LoVo (cell line): ENCODE results near the gene RPL37A.

Source experiments
- DNase-seq: peaks from one replicate; pipeline ENCODE4 v3.0.0-alpha.2; 2016; ENCODE audit warnings: low spot score

Gene RPL37A

GRCh38 chr2:216490061-216490460 lies 8.6 kb upstream of the RPL37A start:
- DNase-seq, result no peak

DNA sequence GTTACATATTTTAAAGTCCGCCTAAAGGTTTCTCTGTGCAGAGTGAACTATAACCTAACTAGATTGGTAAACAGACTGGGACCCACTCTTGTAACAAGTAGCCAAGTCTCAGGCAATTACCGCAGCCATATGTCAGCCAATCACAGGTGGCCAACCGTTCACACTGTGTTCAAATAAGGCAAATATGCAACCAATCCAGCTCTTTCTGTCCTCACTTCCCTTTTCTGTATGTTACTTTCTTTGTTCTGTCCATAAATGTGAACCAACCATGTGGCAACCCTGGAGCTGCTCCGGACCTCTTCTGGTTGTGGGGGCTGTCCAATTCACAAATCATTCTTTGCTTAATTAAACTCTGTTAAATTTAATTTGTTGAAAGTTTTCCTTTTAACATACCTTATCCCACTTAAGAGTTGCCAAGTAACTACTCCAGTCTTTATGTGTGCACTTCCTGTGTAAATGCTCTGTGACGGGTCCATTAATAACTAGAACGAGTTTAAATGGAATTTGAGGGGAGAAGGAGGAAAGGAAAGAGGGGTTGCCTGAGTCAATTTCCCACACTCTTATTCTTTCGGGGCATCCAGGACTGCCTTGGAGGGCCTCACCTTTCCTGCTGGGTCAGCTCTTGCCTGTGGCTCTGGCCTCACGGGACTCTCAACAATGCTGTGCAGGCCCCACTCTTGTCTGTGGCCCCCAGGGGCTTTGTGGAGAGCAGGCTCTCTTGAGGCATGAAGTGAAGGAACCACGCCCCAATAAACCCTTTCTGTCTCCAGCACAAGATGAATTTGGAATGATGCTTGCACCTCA lies 6.6 kb upstream of the RPL37A start:
- no peak for DNase-seq

DNA sequence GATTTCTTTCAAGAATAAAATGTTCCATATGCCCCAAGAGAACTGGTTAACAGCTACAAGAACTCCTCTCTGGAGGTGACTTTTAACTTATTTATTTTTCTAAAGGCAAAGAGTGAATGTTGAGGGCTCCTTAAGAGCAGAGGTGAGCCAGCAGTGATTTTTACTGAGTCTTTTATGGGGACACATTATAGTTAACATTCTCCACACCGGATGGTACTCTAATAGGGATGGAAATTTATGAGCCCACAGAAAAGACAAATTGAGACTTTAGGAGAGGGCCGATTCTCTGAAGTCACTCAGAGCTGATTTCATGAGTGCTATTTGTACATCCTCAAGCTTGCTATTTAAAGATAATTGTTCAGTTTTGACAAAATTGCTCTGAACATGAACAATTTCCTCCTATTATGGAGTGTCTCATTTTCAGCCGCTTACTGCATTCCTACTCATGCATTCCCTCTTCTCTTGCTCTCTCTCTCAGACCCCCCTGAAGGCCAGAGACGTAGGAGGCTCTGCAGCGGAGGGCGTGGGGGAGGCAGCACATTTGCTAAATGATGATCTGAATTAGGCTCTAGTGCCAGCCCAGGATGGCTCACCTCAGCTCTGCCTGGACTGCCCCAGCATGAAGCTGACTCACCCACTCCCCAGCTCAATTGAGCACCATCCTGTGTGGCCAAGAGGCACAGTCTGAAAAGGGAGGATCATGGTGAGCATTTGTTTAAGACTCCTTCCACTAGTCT lies 5.9 kb upstream of the RPL37A start:
- no peak for DNase-seq

- DNase-seq, result no peak
Measured at GRCh38 chr2:216493334-216493685, 5.3 kb upstream of the RPL37A start.

GRCh38 chr2:216495656-216496055 lies 3.0 kb upstream of the RPL37A start:
- no peak for DNase-seq

GRCh38 chr2:216497382-216498069 lies 1.1 kb upstream of the RPL37A start:
- DNase-seq, result no peak

DNA sequence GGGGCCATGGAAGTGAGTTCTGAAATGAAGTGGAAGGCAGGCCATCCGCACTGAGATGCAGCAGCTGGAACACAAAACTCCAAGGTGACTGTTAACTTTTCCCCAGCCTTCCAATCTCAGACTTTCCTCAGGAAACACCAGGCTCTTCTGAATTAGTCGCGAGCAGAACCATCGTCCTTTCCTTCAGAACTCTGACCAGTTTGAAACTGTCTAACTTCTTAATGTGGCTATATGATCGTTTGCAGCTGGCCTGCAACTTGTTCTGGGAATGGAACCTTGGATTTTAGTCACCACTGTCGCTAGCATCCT lies 620 bp upstream of the RPL37A start:
- DNase-seq, result no peak

DNA sequence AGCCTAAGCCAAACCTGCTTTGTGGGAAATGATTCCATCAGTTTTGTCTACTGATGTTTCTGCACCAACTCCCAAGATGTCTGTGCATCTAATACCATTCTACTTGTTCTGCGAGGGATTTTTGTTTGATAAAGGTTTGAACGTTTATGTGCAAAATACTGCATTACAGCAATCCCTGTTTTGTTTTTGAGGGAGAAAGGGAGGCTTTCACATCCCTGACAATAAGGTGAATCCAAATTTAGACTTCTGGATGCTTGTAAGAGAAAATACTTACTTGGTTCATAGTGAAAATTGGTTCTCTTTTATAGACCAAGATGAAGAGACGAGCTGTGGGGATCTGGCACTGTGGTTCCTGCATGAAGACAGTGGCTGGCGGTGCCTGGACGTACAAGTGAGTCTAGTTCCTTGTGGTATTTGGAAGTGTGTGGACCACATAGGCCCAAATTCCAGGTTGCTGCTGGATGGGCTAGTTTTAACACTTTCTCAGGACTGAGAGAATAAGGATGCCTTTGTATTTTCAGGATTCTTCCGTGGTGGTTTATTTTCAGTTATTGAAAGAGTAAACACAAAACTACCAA lies 1.1 kb downstream of the RPL37A start:
- no peak for DNase-seq

DNA sequence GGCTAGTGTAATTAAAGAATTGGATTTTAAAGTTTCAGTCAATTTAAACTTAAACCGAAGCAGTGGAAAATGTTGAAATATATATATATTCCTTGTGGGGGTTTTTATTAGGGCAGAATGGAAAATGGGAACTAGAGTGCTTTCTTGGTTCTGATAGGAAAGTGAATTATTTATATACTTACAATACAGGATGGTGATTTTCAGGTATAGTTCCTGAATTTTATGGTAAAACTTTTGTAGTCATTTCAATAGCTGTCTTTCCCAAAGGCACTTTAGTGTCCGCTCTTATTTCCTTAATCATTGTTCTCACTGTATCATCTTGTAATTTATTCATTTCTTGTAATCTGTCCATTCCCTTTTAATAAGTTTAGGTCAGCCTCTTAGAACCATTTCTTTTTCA lies 1.9 kb downstream of the RPL37A start:
- no peak for DNase-seq

GRCh38 chr2:216501854-216502253 lies 3.2 kb downstream of the RPL37A start:
- no peak for DNase-seq

- DNase-seq, result no peak
Measured at GRCh38 chr2:216502381-216503158, 3.9 kb downstream of the RPL37A start.

GRCh38 chr2:216503159-216503629 lies 4.5 kb downstream of the RPL37A start:
- no peak for DNase-seq

- DNase-seq, result no peak
Measured at GRCh38 chr2:216503697-216504375, 5.2 kb downstream of the RPL37A start.

DNA sequence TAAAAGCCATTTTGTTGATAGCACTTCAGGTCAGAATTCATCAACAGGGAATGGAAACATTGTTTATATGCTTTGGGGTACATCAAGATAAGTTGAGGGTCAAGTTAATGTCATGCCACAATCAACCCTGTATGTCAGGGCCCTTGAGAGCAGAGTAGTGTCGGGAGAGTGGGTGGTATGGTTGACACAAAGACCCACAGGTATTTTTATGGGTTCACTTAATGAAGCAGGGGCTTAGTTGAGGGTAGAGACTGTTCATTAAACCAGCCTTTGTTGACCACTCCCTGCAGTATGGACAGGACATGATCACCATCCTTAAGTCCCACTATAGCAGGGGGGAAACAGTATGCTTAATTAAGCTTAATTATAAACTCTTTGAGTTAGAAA lies 5.7 kb downstream of the RPL37A start:
- DNase-seq, result no peak

DNA sequence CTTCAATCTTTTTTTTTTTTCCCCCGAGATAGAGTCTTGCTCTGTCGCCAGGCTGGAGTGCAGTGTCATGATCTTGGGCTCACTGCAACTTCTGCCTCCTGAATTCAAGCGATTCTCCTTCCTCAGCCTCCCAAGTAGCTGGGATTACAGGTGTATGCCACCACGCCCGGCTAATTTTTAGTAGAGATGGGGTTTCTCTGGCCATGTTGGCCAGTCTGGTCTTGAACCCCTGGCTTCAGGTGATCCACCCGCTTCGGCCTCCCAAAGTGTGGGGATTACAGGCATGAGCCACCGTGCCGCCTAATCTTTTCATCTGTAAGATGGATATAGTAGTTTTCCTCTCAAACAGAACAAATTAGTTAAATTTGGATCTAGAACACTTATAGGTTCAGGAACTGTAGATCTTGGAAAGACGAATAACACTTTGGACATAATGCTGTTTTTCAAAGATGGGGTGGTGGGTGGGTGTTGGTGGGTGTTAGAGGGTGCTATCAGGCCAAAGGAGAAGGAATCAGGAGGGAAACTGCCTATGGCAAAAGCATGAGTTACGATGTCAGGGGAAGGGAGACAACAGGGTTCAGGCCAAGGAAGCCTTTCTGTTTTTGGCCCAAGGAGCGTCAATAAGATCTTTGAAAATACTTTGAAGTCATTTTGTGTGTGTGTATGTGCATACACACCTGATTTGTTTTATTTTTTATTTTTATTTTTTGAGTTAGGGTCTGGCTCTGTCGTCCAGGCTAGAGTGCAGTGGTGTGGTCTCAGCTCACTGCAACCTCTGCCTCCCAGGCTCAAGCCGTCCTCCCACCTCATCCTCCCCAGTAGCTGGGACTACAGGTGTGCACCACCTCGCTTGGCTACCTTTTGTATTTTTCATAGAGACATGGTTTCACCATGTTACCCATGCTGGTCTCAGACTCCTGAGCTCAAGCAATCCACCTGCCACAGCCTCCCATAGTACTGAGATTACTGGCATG lies 6.8 kb downstream of the RPL37A start:
- no peak for DNase-seq

DNA sequence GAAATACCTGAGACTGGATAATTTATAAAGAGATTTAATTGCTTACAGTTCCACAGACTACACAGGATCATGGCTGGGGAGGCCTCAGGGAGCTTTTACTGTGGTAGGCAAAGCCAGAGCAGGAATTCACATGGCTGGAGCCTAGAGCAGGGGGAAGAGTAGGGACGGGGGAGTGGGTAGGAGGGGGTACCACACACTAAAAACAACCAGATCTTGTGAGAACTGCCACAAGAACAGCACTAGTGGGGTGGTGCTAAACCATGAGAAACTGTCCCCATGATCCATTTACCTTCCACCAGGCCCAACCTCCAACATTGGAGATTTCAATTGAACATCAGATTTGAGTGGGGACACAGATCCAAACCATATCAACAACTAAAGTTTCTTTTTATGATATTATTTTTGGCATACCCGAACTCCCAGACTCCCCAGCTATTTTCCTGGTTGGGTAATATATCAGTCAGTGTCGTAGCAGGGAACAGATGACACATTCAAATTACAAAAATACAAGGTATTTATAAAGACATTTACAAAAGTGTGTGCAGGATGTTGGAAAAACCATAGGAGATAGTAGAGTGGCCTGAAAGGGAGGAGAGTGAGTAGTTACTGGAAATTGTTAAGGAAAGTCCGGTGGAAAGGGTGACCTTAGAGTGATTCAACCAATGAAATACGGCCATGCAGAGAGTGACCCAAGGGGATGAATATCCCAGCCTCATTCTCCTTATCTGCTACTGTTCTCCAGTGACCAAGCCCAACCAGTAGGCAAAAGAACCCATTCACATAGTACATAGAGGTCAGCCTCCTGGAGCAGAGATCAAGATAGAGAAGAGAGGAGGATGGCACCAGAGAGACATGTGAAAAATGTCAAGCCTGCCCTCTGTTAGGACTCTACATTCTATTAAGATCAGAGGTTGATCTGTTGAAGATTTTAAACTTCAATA lies 8.8 kb downstream of the RPL37A start:
- no peak for DNase-seq

DNA sequence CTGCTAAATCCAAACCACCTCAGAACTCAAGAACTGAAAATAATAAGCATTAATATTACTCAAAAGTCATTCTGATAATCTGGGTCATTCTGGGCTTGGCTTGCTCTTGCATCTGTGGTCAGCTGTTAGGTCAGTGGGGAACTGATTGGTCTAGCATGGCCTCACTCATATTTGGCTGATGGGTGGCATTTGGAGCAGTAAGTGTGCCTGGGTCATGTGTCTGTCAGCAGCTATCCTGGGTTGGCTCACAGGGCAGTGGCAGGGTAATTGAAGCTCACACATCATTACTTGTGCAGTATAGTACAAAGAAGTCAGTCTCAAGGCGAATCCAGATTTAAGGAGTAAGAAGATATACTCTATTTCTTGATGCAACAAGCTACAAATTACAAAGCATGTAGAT lies 9.6 kb downstream of the RPL37A start:
- DNase-seq, result no peak

DNA sequence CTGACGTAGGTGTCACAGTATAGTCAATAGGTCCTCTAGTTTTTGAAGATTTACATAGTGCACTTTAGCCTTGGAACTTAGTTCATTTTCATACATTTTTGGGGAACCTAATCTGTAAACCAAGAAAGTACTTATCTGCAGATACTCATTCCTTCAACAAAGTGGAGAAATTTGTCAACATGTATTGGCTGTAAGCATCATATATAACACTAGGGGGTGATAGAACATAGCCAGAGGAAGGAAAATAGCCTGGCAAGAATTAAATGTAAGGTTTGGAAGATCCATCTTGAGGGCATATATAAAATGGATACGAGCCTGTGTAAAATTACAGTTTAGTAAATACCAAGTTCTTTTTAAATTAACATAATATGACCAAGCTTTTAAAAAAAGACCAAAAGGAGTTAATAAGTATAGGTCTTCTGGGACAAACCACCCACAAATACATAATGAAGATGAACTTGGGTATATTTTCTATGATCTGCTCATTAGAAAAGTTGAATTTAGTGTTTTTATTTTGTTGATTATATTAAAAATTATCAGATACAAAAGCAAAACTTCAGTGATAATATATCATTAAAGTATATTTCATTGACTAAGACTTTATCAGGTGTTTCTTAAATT lies 18.2 kb downstream of the RPL37A start:
- DNase-seq, result peak; percentile 15
